HG03064 (cell line): ENCODE results near the gene SIRT7.
A peak's percentile ranks its signal among the peaks of the same experiment; 100 is the strongest.

Source experiments
- ATAC-seq: cut with Tn5 transposase; IDR thresholded peaks from one replicate; pipeline ENCODE4 v1.9.1; 2021; ENCODE audit warnings: low read depth; ENCODE audit not compliant: unreplicated experiment

SIRT7 gene, protein sequence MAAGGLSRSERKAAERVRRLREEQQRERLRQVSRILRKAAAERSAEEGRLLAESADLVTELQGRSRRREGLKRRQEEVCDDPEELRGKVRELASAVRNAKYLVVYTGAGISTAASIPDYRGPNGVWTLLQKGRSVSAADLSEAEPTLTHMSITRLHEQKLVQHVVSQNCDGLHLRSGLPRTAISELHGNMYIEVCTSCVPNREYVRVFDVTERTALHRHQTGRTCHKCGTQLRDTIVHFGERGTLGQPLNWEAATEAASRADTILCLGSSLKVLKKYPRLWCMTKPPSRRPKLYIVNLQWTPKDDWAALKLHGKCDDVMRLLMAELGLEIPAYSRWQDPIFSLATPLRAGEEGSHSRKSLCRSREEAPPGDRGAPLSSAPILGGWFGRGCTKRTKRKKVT

GRCh38 chr17:81917565-81918332, at the start of gene SIRT7:
Gene SIRT7, minus strand, starts transcription at chr17:81918176. Its CDS starts 45 bp downstream, at chr17:81918131.
- ATAC-seq: peak; percentile 57

GRCh38 chr17:81967244-81967532, 49.2 kb upstream of the SIRT7 start:
- no peak for ATAC-seq

DNA sequence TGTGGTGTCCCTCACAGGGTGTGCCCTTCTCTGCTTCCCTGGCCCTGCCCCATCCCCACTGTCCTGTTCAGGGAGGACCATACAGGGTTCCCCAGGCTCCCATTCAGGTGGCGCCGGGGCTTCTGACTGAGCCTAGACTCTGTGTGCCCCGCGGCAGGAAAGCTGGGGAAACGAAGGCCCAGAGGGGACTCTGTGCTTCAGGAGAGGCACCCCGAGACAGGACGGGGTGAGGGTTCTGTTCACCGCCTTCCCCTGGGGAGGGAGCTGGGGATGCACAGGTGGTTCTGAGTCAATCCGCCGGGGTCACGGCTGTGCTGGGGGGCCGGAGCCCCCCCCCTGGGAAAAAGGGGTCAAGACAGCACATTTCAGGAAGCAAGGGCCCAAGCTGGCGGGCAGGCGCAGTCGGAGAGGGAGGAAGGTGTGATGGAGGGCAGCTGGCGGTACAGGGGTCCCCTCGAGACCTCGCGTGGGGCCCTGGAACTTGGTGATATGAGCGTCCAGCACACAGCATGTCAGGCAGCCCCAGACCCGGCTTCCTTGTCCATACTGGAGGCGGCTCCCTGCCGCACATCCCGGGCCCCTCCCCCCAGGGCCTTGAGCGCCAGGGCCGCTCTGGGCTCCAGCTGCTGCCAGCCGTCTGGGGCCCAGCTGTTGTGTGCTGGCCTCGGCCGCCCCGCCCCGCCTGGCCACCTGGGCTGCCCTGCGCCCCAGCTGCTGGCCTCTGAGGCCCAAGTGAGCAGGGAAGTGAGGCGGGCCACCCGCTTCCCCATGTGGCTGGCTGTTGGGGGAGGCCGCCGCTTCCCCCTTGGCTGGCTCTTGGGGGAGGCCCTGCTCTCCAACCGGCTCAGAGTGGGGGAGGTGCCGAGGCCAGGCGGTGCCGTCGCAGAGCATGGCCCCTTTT, 48.6 kb upstream of the SIRT7 start:
- ATAC-seq: no peak

DNA sequence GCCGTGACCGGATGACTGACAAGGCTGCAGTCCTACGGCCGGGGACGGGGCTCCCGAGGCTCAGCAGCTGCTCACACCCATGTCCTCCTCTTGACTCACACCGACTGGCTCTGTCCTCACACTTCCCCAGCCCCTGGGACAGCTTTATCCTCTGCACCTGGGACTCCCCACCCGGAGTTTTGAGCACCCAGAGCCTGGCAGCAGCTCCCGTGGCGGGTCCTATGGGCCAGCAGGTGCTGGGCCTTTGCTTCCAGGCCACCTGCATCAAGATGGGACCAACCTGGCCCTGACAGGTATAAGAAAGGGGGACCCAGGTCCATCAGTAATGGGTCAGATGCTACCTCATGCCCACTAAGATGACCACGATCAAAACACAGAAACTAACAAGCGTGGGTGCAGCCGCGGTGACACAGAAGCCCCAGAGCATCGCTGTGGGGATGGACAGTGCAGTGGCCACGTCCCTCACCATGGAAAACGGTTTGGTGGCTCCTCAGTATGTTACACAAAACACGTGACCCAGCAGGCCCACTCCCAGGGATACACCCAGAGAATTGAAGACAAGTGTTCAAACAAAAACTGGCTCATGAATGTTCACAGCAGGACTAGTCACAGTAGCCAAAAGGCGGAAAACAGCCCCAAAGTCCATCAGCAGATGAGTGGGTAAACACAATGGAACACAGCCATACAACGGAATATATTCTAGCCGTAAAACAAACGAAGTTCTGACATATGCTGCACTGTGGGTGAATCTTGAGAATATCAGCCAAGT, 46.3 kb upstream of the SIRT7 start:
- no peak for ATAC-seq

DNA sequence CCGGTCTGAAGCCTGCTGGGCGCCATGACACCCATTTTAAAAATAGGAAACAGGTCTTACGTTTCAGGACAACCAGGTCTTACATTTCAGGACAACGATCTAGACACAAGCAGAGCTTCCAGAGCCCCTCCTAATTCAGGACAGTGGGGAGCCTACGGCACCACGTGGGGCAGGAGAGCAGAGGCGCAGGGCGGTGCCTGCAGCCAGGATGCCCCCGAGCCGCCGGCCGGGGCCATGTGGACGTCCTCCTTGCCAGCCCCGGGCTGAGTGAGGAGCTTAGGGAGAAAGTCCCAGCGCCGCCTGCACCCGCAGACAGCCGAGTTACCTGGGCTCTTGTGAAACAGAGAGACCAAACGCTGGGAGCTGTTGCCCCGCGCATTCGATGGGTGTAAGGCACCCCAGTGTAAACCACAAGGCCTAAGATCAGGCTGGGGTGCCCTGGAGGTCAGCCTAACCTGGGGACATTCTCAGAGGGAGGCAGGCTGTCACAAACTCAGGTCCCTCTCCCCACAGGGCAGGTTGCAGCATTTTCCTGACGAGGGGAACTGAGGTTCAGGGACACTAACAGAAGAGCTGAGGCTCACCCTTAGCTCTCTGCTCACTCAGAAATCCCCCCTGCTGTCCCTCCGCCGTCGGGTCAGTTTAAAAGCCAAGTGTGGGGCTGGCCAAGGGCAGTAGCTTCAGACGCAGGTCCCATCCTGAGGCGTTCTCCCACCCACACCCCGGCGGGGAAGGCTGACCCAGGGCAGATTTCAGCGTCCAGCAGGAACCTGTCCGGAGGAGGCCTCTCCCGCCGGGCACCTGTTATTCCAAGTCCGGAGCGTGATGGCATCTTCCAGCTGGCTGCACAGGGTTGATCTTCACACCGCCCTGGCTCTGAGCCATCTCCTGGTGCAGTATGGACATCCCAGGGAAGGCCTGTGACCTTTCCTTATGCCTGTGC, 44.8 kb upstream of the SIRT7 start:
- no peak for ATAC-seq

- no peak for ATAC-seq
Measured at GRCh38 chr17:81961521-81962498, 43.8 kb upstream of the SIRT7 start.

DNA sequence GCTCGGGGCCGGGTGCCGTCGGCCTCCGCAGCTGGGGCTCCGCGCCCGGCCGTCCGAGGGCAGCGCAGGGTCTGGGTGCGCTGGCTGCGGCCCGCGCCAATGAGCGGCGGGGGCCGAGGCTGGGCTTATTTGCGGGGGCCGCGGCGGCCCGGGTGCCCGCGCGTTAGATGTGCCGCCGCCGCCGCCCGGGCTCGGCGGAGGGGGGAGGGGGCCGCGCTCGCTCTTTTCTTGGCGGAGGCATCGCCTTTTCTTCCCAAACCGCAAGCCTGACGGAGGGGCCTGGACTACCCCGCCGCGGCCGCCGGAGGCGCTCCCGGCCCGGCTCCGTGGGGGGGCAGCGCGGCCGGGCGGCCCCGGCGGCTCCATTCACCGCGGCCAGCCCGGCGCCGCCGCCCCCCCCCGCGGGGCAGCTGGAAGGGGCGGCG, 43.1 kb upstream of the SIRT7 start, which contains the start of gene NOTUM:
TSS of gene NOTUM (minus strand) at position 101 of the 425 bp plus-strand sequence. CDS start 278 bp downstream, outside the sequence.
- ATAC-seq: no peak

- ATAC-seq: no peak
Measured at GRCh38 chr17:81960130-81960958, 42.4 kb upstream of the SIRT7 start.

GRCh38 chr17:81959362-81960129, 41.6 kb upstream of the SIRT7 start:
- ATAC-seq: no peak

DNA sequence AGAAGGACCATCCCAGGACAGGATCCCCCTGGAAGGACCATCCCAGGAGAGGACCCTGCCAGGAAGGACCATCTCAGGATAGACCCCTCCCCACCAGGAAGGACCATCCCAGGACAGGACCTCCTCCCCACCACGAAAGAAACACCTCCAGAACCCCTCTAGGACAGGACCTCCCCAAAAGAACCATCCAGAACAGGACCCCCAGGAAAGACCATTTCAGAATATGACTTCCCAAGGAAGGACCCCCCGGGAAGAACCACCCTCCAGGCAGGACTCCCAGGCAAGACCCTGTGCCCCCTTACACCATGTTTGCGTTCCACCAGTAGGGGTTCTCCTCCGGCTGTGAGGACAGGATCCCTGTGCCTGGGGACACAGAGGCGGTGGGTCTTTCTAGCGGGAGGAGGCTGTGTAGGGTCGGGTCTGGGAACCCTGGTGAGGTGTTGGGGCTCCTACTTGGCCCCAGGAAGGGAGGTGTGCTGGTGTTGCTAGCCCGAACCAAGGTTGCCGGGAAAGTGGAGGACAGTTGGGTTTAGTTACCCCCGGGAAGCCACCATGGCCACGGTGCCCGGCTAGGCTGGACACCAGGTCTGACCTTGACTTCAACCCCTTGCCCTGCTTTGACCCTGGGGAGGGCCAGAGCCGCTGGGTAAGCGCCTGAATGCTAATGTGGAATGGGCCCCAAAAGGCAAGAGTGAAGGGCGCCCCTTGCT, 40.8 kb upstream of the SIRT7 start:
- ATAC-seq: no peak

DNA sequence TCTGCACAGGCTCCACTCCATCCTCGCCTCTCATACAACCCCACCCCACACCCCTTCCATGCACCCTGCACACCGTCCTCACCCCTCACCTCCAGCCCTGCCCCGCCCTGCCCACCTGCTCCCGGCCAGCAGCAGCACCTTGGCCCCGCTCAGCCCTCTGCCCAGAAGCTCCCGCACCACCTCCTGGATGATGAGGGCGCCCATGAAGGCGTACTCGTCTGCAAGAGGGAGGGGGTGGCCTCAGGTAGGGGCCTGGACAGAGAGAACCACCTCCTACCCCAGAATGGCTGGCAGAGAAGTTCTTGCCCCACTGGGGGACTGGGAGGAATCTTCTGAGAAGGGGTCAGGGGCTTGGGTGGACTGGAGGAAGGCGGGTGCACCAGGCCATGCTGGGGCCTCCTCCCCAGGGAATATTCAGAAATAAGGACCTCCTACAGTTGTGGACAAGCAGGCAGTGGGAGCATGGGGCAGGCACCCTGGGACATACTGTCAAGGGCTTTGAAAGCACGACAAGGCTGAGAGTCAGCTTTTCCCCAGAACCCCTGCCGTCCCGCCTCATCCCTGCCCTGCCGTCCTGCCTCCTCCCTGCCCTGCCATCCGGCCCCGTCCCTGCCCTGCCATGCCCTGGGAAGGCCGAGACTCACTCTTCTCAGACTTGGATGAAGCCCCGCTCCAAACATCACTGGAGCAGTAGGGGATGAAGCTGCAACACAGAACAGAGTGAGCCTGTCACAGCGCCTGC, 39.9 kb upstream of the SIRT7 start:
- no peak for ATAC-seq

DNA sequence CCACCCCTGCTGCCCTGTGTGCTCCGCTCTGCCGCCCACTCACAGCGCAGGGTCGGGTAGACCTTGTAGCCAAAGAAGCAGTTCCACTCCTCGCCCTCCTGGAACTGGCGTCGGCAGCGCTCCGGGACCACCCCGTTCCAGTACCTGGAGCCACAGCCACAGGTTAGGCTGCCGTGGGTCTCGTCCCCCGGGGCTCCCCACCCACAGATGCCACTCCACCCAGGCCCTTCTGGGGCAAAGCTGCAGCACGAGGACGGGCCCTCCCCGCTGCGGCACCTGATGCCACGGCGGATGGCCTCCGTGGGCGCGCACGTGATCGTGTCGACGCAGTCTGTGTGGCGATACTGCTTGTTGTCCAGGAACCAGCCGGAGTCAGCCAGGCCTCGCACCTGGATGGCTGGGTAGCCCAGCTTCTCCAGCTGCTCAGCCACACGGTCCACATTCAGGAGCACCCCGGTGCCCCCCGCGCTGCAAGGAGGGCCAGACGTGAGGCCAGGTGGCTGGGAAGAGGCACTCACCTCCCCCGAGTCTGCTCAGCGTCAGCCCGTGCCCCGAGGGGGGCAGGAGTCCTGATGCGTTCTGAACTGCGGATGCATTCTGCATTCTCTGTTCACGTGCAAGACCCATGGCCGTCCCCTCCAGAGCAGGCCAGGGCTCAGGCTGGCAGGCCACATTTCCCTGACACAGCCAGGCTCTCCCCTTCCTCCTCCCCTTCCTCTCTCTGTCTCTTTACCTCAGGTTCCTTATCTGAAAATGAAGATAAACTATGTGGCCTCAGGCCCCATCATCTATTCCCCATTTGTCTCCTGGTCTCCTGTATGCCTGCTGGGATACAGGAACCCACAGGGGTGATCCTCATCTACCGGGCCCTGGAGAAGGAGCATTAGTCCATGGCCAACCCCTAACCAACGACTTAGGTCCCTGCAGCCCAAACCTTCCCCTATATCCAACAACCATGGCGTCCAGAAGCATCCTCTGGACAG, 38.9 kb upstream of the SIRT7 start:
- no peak for ATAC-seq

DNA sequence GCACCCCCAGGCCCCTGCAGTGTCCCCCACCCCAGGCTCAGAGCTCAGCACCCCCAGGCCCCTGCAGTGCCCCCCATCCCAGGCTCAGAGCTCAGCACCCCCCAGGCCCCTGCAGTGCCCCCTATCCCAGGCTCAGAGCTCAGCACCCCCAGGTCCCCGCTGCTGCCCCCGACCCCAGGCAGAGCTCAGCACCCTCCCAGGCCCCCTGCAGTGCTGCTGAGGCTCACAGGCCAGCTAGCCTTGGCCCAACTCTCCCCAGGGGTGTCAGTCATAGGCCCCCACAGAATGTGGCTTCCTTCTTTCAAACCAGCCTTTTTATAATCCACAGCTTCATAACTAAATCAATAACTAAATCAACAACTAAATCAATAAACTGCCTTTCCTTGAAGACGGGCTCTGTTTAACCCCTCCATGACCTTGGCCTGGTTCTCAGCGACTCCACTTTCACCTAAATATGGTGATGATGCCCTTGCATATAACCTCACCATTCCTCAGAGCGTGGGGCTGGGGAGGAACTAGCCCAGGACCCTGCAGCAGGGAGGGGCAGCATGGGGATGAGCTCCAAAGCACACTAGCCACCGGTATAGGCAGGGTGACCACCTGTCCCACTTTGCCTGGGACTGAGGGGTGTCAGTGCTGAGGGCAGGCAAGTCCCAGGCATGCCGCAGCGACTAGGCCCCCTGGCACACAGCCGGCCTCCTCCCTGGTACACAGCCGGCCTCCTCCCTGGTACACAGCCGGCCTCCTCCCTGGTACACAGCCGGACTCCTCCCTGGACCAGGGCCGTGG, 38.0 kb upstream of the SIRT7 start:
- ATAC-seq: no peak
